K562 (cell line): ENCODE results near the gene MIDN. TPM values are rescaled to one million over a fixed set of nuclear protein-coding genes. Genes with fewer than 3 reads are reported as not detected.

Experiments used
- AFF1 ChIP-seq, 2 experiments: fragments of 450-650 bp; IDR thresholded peaks; 2 replicates each; pipeline ENCODE4 v1.6.1; 2018; ENCODE audit warnings: mild to moderate bottlenecking in 2 of 2, low read depth in 1 of 2; ENCODE audit not compliant: partially characterized antibody in 2 of 2
- CEBPG ChIP-seq, 3 experiments: fragments of 200-800 bp in 1 of 3; sonication (Bioruptor generic) in 1 of 3; sonication (generic) in 1 of 3; formaldehyde crosslinking in 1 of 3; IDR thresholded peaks in 2 of 3; conservative IDR thresholded peaks in 1 of 3; 2 replicates each; pipeline versions ENCODE4 v1.6.1 to v1.8.0; 2016 to 2022; ENCODE audit warnings: missing compliant biosample characterization in 2 of 3, missing genetic modification characterization in 2 of 3, mild to moderate bottlenecking in 1 of 3, missing genetic modification reagents in 1 of 3
- HINFP ChIP-seq: fragments of 450-650 bp; conservative IDR thresholded peaks from 2 replicates; pipeline ENCODE4 v1.6.1; 2016; ENCODE audit warnings: missing genetic modification characterization, low read depth, mild to moderate bottlenecking, control low read depth, missing compliant biosample characterization
- MYNN ChIP-seq, 2 experiments: sonication (generic); formaldehyde crosslinking in 1 of 2; IDR thresholded peaks; 2 replicates each; pipeline versions ENCODE4 v1.5.0 to v1.6.1; 2016 to 2020; ENCODE audit warnings: antibody characterized with exemption in 1 of 2, missing genetic modification reagents in 1 of 2
- NFATC3 ChIP-seq: fragments of 450-650 bp; IDR thresholded peaks from 2 replicates; pipeline ENCODE4 v1.6.1; 2017; ENCODE audit warnings: mild to moderate bottlenecking
- NFIX ChIP-seq: fragments of 250-450 bp; sonication (Bioruptor Pico); IDR thresholded peaks from 2 replicates; pipeline ENCODE4 v1.4.0; 2020; ENCODE audit warnings: low read depth, mild to moderate bottlenecking, moderate library complexity
- RFX1 ChIP-seq: fragments of 450-650 bp; IDR thresholded peaks from 2 replicates; pipeline ENCODE4 v1.6.1; 2016; ENCODE audit warnings: mild to moderate bottlenecking, moderate library complexity
- RNF219 ChIP-seq: fragments of 250-450 bp; sonication (Bioruptor Pico); IDR thresholded peaks from 2 replicates; pipeline ENCODE4 v1.5.0; 2022; ENCODE audit warnings: mild to moderate bottlenecking
- SAP30 ChIP-seq: fragments of 200-600 bp; sonication (generic); IDR thresholded peaks from 2 replicates; pipeline ENCODE4 v1.6.1; 2012; ENCODE audit warnings: borderline replicate concordance, low read depth, mild to moderate bottlenecking, moderate library complexity, low read length, control low read depth, inconsistent platforms; ENCODE audit not compliant: insufficient read depth, poor library complexity, severe bottlenecking
- SPI1 ChIP-seq: IDR thresholded peaks from 2 replicates; pipeline ENCODE4 v1.6.1; 2011; ENCODE audit warnings: low read depth, low read length, control low read depth, borderline replicate concordance
- SRSF9 ChIP-seq: fragments of 200-400 bp; formaldehyde crosslinking; IDR thresholded peaks from 2 replicates; pipeline ENCODE4 v1.6.1; 2017; ENCODE audit warnings: low read depth, low read length, borderline replicate concordance
- TAF1 ChIP-seq: IDR thresholded peaks from 2 replicates; pipeline ENCODE4 v1.6.1; 2011; ENCODE audit warnings: mild to moderate bottlenecking, low read length, moderate library complexity; ENCODE audit not compliant: insufficient read depth, control insufficient read depth, severe bottlenecking; ENCODE audit errors: extremely low read depth
- ZNF699 ChIP-seq: fragments of 250-450 bp; sonication (Bioruptor Pico); IDR thresholded peaks from 2 replicates; pipeline ENCODE4 v1.8.0; 2021; ENCODE audit warnings: mild to moderate bottlenecking, moderate library complexity; ENCODE audit not compliant: insufficient replicate concordance
- polyA plus RNA-seq, 8 experiments: library from polyadenylated mRNA; depleted of rRNA in 4 of 8; stranded (reverse) in 5 of 8; unstranded in 3 of 8; fragments of >200 nt; fragmentation: Nextera tagmentation in 2 of 8; fragmentation: Illumina TruSeq in 1 of 8; extraction: Ambion mirVana in 2 of 8; extraction: Trizol in 1 of 8; gene quantifications; 2 replicates each; pipeline versions ENCODE4 v1.2.1 to v1.2.3, GENCODE V29; 2011 to 2014; ENCODE audit warnings: inconsistent platforms in 1 of 8, missing spikeins in 1 of 8
- total RNA-seq, 7 experiments: library from RNA; depleted of rRNA in 6 of 7; stranded (reverse); fragments of >200 nt in 6 of 7; fragmentation: Illumina TruSeq in 2 of 7; extraction: Trizol in 2 of 7; gene quantifications; 2 replicates each; pipeline versions ENCODE4 v1.2.1 to v1.2.3, GENCODE V29; 2011 to 2021; ENCODE audit warnings: low replicate concordance in 1 of 7
- TF ChIP-seq, protein P1 (sequence below): sonication (generic); formaldehyde crosslinking; IDR thresholded peaks from 2 replicates; pipeline ENCODE4 v1.4.0; 2020; ENCODE audit warnings: mild to moderate bottlenecking, missing genetic modification reagents

MIDN gene
- total and polyA plus RNA-seq, 9 of the 15 experiments (the other 6 are each of a cell fraction or from before 2014, with no cell fraction given) = 0.17 to 120 (median 10.1) TPM

DNA sequence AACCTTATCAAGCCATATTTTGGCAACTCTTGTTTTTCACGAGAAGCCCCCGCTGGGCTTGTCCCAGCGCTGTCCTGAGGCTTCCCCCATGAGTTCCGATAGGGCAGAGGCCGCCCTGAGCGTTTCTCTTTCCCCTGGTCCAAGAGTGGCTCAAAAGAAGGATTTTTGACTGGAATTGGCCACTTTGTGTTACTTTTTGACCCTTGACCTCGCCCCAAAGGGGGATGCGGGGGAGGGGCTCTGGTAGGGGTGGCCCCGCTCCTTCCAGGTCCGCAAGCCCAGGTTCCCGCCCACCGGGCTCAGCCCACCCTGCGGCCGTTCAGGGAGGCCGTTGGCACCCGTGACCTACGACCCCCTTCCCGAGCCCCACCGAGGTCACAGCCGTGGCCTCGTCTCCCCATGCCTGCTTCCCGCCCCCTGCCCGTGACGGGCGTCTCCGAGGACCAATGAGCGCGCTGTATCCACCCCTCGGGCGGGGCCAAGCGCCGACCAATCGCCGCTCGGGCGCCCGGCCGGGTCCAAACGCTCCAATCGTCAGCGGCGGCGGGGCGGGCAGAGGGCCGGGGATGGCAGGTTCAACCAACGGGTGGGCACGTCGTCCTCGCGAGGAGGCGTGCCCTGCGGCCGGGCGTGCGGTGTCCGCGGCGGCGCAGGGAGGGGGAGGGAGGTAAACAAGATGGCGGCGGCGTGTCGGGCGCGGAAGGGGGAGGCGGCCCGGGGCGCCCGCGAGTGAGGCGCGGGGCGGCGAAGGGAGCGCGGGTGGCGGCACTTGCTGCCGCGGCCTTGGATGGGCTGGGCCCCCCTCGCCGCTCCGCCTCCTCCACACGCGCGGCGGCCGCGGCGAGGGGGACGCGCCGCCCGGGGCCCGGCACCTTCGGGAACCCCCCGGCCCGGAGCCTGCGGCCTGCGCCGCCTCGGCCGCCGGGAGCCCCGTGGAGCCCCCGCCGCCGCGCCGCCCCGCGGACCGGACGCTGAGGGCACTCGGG is 43.0 kb upstream of the MIDN start, which contains the start of gene STK11 (continued):
- no peak for TF ChIP-seq RNF219 (CRISPR knock-in tag)
- peak; percentile 29 for TF ChIP-seq SAP30
- TF ChIP-seq MYNN (IDR thresholded peaks at IDR 0.05) = no peak
- no peak for TF ChIP-seq MYNN (CRISPR knock-in tag; IDR thresholded peaks at IDR 0.05)
- TF ChIP-seq TAF1 = peak; percentile 95
- TF ChIP-seq RFX1 = no peak
- no peak for TF ChIP-seq CEBPG (CRISPR knock-in tag; IDR thresholded peaks at IDR 0.05)
- no peak for TF ChIP-seq CEBPG (tag; conservative IDR thresholded peaks at IDR 0.05 in 1 of 2, IDR thresholded peaks at IDR 0.05 in 1 of 2)
- TF ChIP-seq, protein P1, sequence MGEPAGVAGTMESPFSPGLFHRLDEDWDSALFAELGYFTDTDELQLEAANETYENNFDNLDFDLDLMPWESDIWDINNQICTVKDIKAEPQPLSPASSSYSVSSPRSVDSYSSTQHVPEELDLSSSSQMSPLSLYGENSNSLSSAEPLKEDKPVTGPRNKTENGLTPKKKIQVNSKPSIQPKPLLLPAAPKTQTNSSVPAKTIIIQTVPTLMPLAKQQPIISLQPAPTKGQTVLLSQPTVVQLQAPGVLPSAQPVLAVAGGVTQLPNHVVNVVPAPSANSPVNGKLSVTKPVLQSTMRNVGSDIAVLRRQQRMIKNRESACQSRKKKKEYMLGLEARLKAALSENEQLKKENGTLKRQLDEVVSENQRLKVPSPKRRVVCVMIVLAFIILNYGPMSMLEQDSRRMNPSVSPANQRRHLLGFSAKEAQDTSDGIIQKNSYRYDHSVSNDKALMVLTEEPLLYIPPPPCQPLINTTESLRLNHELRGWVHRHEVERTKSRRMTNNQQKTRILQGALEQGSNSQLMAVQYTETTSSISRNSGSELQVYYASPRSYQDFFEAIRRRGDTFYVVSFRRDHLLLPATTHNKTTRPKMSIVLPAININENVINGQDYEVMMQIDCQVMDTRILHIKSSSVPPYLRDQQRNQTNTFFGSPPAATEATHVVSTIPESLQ = no peak
- TF ChIP-seq SRSF9 = no peak
- TF ChIP-seq ZNF699 (CRISPR knock-in tag) = no peak
- no peak for TF ChIP-seq AFF1 (IDR thresholded peaks at IDR 0.05; ENCODE audit: low read depth in 1 of 2, partially characterized antibody in 2 of 2)
- no peak for TF ChIP-seq NFIX (CRISPR knock-in tag)
- TF ChIP-seq HINFP (tag) = no peak
- no peak for TF ChIP-seq NFATC3
- no peak for TF ChIP-seq SPI1
